Bronchial epithelial cell (primary cell): ENCODE measurements around the gene CCR9. TPM values are rescaled to one million over a fixed set of nuclear protein-coding genes. Genes with fewer than 3 reads are reported as not detected.

Experiments used
- DNase-seq: peaks from one replicate; pipeline ENCODE4 v3.0.0-alpha.2; 2010; ENCODE audit warnings: low read depth
- FAIRE-seq: peaks from 2 replicates; lab custom pipeline; 2011; peaks lifted over from hg19 to GRCh38; lab: Jason Lieb, UNC
- H3K27me3 ChIP-seq: 2 replicates; pipeline ENCODE4 v1.5.1; 2011; ENCODE audit warnings: low read length; ENCODE audit not compliant: control insufficient read depth, insufficient read depth
- H3K36me3 ChIP-seq: 2 replicates; pipeline ENCODE4 v1.5.1; 2011; ENCODE audit warnings: low read length; ENCODE audit not compliant: control insufficient read depth, insufficient read depth
- H3K4me3 ChIP-seq: 2 replicates; pipeline ENCODE4 v1.5.1; 2011; ENCODE audit warnings: mild to moderate bottlenecking, low read depth, low read length, control low read depth
- CTCF ChIP-seq: IDR thresholded peaks from 2 replicates; pipeline ENCODE4 v1.5.1; 2011; ENCODE audit warnings: mild to moderate bottlenecking, moderate library complexity, low read length, control low read depth, inconsistent platforms; ENCODE audit not compliant: insufficient read depth, severe bottlenecking
- total RNA-seq: library from RNA; depleted of rRNA; stranded (reverse); fragments of >200 nt; gene quantifications from 2 replicates; pipeline ENCODE4 v1.2.1, GENCODE V29; 2014

CCR9 gene
- total RNA-seq, 1 donor from 2014 or later = not detected

DNA sequence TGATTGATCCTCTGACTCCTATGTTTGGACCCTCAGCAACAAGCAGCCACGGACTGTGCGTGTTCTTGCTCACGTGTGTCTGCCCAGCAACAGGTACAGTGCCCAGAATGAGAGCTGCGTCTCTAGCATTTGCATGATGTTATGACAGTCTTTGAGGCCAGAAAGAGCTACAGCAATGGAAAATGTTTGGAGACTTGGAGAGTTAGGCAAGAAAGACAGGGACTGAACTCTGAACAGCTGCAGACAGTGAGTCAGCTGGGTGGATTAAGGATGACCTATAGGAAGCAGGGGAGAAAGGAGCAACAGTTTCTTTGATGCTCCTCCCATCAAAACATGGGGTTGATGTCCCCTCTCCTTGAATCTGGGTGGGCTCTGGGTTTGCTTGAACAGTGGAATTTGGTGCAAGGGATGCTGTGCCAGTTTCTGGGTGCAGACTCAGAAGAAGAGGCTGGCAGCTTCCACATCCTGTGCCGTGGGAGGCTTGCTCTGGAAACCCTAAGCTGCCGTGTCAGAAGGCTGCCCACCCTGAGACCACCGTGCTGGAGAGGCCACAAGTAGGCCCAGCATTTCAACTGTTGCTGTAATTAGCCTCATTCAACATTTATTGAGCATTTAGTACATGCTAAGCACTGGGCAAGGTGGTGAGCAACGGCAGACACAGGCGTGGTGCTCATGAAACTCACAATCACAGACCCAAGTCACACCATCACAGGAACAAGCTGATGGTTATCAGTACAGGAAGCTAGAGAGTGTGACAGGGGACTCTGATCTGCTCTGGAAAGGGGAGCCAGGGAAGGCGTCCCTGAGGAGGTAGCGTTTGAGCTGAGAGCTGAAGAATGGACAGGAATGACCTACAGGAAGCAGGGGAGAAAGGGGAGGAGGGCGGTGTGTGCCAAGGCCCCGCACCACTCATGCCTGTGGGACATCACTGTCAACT, 21.7 kb downstream of the CCR9 start:
- DNase-seq = peak; percentile 31
- Histone ChIP-seq H3K36me3 (no peaks in the 10 kb centered on the region), H3K4me3 (no peak overlapping the region), H3K27me3 (peaks cover 5% of the 10 kb centered on the region)
- TF ChIP-seq CTCF = no peak
- no peak for FAIRE-seq

GRCh38 chr3:45908761-45909160, 22.4 kb downstream of the CCR9 start:
- no peak overlapping the region for H3K4me3 ChIP-seq
- H3K36me3 ChIP-seq = no peaks in the 10 kb centered on the region
- FAIRE-seq (no peak), DNase-seq (no peak)
- peaks cover 5% of the 10 kb centered on the region for H3K27me3 ChIP-seq
- no peak for TF ChIP-seq CTCF

DNA sequence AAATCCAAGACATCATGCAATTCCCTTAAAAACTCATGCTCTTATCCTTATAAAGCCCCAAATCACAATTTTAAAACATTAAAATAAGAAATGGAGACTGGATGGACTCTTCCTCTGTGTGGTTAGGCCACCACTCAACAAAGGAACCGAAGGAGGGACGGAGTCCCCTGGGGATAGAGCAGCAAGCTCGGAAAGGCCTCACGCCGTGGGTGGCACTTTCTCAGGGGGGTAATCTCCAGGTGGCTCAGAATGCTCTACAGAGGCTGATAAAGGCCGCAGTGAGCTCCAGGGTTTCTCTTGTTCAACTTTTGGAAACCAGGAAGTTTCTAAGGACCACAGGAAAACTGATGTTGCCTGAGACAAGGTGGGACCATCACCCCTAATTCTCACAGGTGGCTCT, 23.2 kb downstream of the CCR9 start:
- no peak for DNase-seq
- H3K4me3 ChIP-seq = no peak overlapping the region
- FAIRE-seq = no peak
- TF ChIP-seq CTCF = no peak
- H3K27me3 ChIP-seq = peaks cover 5% of the 10 kb centered on the region
- H3K36me3 ChIP-seq = no peaks in the 10 kb centered on the region

GRCh38 chr3:45910892-45911291, 24.5 kb downstream of the CCR9 start:
- no peak for DNase-seq
- no peak overlapping the region for H3K4me3 ChIP-seq
- no peaks in the 10 kb centered on the region for H3K36me3 ChIP-seq
- no peak for FAIRE-seq
- peaks cover 9% of the 10 kb centered on the region for H3K27me3 ChIP-seq
- TF ChIP-seq CTCF = no peak

DNA sequence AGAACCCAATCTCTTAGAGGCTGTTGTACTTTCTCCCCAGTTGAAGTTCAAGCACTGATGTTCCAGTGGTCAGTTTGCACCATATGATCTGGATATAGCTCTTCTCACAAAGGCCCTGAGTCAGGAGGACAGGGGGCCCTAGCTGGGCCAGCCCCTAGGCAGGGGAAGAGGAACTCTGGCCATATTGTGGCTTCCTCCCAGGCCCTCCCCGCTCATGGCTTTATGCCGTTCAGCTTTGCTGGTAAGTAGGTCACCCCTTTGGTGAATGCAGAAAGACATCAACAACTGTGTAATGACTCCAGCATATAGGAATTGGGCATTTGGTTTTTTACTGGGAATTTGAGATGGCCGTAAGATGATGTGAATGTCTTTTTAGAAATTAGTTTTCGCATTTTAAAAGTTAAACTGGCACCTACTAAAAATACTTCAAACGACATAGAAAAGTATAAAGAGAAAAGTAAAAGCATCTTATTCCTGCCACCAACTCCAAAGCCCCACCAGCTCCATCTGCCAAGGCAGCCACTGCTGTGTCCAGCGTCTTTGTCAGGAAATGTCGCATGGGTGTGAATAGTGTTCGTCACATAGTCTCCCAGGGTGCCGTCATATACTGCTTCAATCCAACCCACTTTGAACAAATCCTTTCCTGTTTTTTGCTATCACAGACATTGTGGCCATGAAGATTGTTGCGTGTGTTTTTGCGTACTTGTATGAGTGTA, 25.3 kb downstream of the CCR9 start:
- FAIRE-seq = no peak
- no peak overlapping the region for H3K4me3 ChIP-seq
- TF ChIP-seq CTCF = no peak
- peaks cover 8% of the 10 kb centered on the region for H3K27me3 ChIP-seq
- H3K36me3 ChIP-seq = no peaks in the 10 kb centered on the region
- DNase-seq = no peak
